ENCODE data around the gene ACOX3. TPM values are rescaled to one million over a fixed set of nuclear protein-coding genes. Genes with fewer than 3 reads are reported as not detected.
A peak's percentile ranks its signal among the peaks of the same experiment; 100 is the strongest.

The ACOX3 gene
- total RNA-seq, 1 experiment from 2014 or later, result 21.9 TPM

DNA sequence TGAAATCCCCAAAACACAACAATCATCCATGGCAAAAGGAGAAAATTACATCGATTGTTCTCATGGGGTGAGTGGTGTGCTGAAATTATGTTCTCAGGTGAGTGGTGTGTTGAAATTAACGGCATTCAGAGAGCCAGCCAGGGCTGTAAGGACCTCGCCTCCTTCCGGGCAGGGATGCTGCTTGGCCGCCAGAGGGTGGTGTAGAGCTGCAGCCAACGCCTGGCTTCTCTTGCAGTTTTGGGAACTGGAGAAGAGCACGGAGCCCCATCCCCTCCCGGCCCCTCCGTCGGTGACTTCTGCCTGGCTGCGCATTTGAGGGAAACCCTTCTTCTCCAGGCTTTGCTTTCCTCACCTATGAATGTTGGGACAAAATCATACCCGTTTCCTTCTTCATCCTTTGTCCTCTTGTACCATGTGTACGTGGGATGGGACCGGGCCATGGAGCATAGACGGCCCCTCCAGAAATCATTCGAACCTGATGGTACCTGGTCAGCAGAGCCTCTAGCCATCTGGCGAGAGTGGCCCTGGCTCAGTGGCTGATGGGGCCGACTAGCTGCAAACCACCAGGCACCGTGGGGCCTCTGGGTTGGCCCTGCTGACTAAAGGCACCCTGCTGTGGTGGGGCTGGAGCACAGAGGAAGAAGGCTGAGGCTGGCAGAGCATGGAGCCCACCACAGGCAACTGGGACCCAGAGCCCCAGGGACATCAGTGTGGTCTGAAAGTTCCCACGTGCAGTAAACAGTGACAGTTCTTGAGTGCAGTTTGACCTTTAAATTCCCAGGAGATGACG is 28.4 kb upstream of the ACOX3 start:
- DNase-seq (ENCODE audit: low spot score), result peak; percentile 57

DNA sequence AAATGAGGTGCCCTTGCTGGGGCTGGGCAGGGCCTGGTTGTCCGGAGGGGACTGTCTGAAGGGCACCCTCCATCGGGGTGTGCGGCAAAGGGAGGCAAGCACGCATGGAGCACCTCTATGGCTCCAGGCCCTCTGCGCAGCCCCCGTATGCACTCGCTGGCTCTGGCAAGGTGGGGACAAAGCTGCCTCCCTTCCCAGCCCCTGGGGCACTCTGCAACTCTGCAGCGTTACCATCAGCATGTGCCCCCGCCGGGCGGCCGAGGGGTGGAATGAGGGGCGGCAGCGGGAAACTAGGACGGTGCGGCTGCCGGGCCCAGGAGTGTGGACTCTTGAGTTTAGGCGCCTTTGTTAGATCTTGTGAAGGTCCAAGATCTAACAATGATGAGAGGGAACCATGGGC is 26.5 kb upstream of the ACOX3 start:
- no peak for DNase-seq (ENCODE audit: low spot score)

DNA sequence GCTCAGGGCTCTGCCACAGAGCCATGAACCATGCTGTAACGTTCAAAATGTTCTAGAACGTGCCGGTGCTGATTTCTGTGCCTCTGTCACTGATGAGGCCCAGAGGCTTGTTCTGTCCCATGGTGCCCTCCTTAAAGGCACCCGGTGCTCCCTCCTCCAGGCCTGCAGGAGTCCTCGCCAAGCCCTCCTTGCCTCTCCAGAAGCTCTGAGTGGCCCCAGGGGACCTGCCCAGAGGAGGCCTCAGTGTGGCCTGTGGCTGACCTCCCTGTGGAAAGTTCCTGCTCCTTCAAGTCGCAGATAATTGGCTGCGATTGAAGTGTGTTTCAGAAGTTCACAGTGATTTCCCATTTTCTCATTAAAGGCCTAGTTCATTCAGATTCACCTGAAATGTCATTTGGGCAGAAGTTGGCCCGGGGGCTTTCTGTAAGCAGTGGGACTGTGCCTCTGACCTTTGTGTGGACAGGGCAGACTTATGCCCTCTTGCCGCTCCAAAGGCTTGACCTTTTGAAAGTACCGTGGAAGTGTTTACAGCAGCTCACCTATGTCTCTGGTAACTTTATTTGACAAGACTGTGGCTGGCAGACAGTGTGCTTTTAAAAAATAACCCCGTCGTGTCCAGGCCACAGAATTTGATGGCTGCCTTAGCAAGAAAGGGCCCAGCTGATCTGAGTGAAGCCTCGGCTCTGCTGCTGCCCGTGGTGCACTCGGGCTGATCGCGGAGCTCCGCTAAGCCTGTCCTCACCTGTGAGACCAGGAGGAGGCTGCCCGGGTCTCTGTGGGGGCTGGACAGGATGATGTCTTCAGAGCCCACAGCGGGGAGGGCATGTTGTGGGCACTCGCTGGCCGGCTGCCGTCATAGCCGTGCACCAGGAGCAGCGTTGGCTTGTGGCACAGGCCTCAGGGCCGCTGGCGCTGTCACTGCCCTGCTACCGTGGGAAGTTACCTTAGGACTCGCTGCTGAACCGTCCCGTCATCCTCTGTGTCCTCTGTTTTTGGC is 25.4 kb upstream of the ACOX3 start:
- no peak for DNase-seq (ENCODE audit: low spot score)

DNA sequence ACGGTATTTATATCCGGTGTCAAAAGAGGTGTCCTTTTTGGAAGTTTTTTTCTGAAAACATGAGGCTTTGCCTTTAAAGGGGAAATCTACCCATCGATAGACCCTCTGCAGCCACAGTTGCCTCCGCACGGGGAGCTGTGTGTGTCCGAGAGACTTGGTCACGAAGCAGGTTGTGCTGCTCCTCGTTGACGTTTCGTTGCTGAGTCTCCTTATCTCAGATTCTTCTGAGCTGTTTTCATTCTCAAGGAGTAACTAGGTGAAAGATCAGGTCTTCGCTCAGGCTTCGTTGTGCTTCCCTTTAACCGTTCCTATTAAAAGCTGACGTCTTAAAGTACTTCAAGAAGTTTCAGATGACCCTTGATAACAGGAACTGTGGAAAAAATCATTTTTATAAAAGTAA is 23.9 kb upstream of the ACOX3 start:
- no peak for DNase-seq (ENCODE audit: low spot score)

DNA sequence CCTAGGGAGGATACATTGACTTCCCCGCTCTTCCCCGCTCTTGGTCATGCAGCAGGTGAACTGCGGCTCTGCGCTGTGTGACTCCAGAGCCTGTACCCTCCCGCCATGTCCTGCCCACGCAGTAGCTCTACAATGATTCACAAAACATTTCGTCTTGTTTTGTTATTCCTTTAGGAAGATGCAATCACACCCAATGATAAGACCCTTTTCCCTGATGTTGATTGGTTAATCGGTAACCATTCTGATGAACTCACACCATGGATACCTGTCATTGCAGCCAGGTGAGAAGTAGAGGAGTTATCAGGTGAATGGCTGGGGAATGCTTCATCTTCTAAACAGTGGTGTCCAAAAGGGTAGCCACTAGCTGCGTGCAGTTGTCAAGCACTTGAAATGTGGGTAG is 23.3 kb upstream of the ACOX3 start:
- no peak for DNase-seq (ENCODE audit: low spot score)

DNA sequence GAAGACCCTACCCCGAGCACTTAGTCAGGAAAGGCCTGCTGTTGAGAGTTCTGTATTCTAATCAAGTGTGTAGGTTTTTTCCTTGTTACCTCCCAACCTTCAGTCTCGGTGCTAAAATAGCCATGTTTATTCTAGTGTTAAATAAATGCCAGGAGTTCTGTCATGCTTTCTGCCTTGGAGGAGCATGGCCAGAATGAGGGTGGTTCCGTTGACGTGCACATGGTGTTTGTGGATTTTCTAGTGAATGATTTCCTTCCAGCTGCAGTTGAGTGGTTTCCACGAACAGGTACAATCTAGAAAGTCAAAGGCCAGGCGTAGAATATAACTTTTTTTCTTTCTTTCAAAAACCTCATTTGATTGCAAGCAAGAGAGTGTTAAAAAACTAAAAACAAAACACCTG is 21.1 kb upstream of the ACOX3 start:
- no peak for DNase-seq (ENCODE audit: low spot score)

DNA sequence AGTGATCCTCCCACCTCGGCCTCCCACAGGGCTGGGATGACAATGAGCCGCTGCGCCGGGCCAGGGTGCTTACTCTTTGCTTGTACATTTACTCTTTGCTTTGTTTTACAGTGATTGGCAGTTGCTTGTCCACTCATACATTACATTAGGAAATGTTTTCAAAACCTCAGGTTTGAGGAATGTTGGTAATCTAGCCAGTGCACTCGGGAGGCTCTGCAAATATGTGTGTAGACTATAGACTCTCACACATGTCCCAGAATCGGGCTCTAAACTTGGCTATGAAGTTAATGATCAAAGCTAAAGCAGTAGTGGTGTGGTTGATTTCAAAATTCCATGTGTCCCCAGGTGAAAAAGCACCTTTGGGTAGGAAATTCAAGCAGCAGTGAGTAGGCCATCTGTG is 20.6 kb upstream of the ACOX3 start:
- DNase-seq (ENCODE audit: low spot score), result no peak

DNA sequence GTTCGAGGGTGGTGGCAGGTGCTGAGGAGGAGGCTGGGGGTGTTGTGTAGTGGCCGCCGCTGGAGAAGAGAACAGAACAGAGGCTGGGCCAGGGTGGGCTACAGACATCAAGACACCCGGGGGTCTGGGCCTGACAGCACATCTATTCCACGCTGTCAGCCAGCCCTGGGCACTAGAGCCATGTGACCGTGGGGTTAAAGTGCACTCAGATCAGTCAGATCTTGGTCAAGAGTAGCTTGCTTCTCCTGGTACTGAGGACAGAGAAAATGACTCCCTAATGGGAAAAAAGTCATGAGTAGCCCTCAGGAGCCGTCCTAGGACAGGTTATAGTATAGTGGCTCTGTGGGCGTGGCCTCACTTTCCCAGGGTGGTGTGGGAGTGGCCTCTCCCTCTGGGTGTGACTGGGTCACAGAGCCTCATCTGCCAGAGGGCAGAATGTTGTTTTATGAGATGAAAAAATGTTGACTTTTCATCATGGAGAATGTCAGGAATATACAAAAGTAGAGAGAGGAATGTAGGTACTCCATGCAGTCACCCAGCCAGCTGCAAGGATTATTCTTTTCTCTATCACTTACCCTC is 19.4 kb upstream of the ACOX3 start:
- no peak for DNase-seq (ENCODE audit: low spot score)

DNA sequence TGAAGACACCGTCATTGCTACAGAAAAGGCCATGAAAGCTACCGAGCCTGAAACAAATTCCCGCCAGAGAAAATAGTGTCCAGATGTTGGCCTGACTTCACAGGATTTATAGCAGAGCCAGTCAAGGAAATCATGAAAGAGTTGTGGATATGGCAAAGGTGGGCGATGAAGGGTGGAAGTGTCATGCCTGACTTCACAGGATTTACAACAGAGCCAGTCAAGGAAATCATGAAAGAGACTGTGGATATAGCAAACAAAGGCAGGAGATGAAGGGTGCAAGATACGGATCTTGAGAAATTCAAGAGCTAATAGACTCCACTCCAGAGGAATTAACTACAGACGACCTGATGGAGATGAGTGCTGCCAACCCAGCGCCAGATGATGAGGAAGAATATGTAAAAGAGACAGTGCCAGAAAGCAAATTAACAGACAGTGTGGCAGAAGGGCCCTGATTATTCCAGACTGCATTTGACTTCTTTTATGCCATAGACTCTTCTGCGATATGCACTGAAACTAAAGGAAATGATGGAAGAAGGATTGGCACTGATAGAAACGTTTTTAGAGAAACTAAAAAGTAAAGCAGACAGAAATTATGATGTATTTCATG is 17.2 kb upstream of the ACOX3 start:
- DNase-seq (ENCODE audit: low spot score), result no peak

DNA sequence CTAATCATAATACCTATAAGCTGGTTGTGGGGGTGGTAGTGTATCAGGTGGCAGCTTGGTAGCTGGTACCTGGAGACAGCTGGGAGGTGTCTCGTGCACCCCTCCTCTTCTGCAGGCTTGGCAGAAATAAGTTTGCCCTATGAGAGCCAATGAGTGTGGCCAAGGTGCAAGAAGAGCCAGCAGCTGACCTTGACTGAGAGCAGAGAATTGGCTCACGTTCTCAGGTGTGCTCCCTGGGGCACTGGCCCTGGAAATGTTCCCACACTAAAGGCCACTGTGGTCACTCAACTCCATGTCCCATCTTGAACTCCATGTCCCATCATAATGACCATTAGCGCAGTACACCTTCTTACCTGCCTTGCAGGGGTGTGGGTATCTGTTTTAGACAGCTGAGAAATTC is 13.4 kb upstream of the ACOX3 start:
- DNase-seq (ENCODE audit: low spot score), result no peak

DNA sequence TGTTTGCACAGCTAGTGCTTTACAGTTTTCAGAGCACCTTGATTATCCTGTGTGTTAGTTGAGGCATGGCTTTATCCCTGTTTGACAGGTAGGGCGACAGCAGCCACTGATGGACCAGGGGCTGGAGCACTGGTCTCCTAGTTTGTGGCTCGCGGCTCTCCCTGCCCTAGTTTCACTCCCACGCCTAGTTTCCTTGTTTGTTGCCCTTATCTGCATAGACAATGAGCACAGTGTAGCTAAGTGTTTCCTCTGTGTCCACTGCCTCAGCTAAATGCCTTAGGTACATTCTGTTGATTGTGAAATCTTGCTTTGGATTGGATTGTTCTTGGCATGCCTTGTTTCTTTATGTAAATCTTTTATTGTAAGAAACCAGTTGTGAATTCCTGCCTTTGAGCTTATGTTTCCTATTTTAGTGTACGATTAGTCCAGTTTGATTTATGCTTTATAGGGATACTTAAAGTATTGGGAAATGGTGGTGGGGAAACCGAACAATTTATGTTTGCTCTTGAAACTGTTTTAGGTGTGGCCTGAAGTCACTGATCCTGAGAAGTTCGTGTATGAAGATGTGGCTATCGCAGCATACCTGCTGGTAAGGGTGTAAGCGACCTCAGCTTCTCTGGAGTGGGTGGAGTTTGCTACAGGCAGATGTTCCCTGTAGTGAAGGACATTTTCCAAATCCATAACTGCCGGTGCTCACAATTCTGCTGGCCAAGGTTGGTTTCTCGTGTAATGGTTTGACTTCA is 11.1 kb upstream of the ACOX3 start:
- DNase-seq (ENCODE audit: low spot score), result no peak

DNA sequence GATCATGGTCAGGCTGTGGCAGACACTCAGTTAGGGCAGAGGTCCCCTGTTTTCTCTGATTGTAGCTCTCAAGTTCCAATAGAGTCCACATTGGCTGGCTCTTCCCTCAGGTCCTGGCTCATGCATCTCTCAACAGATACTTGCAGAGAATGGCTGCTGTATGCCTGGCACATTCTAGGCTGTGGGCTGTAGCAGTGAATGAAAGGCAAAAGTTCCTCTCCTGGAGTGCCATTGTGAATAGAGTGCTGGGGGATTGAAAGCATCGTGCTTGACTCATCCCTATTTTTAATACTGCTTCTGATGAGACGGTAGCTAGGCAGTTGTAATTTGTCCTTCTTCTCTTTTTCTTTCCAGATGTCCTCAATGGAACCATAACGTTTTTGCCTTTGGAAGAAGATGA is 5.6 kb upstream of the ACOX3 start:
- no peak for DNase-seq (ENCODE audit: low spot score)

DNA sequence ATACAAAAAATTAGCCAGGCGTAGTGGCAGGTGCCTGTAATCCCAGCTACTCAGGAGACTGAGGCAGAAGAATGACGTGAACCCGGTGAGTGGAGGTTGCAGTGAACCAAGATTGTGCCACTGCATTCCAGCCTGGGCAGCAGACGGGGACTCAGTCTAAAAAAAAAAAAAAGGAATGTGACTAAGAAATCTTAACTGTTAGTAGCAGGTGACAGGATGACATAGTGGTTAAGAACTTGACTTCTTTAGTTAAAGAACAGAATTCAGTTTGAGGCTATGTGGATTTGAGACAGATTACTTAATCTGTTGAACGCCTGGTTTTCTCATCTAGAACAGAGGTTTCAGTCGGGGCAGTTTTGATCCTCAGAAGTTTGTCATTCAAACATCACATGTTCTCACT is 3.3 kb upstream of the ACOX3 start:
- no peak for DNase-seq (ENCODE audit: low spot score)

DNA sequence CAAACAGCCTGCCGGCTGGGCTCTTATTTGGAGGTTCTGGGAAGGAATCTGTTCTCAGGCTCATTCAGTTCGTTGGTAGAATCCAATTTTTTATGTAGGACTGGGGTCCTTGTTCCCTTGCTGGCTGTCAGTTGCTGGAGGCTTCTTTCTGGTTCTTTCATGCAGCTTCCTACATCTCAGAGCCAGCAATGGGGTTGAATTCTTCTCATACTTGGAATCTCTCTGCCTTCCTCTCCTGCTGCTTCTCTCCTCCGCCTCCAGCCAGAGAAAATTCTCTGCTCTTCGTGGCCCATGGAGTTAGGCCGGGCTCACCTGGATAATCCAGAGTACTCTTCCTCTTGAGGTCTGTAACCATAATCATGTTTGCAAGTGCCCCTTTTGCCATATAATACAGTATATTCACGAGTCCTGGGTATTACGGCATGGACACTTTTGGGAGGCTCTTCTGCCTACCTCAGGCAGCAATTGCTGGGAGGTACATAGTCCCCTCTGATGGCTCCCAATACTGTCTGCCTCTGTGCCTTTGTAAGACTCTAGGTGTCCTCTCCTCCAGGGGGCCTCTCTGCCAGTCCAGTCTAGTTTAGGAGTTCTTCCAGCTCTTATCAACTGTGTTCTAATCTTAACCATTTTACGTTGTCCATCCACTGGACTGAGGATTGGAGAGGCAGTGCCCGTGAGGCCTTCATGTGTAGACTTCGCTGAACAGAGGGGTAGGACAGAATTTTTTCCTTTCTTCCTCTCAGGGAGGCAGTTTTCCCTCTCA is 2.3 kb upstream of the ACOX3 start:
- DNase-seq (ENCODE audit: low spot score), result no peak

DNA sequence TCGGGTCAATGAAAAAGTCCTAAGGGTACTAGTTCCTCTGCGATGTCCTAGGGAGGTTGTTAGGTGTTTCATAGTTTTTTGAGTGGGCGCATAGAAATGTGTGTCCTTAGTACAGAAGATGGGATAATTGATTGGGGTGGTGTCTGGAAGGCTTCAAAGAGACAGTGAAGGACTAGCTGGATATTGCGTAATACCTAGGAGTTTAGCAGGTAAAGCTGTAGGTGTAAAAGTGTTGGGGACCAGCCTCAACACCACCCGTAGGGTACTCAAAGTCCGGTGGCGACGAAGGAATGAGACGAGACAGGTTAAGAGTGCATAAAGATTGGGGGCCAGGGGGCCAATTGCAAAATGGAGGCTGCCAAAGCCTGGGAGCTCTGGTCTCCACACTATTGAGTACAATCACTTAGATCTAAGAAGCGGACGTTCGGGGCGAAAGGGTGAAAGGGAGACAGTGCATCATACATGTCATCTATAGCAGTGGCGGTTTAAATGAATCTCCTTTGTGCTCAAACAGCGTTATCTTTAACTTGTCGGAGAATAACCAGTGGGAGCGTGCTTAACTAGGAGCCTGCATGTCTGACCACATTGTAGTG is 1.1 kb upstream of the ACOX3 start:
- no peak for DNase-seq (ENCODE audit: low spot score)

DNA sequence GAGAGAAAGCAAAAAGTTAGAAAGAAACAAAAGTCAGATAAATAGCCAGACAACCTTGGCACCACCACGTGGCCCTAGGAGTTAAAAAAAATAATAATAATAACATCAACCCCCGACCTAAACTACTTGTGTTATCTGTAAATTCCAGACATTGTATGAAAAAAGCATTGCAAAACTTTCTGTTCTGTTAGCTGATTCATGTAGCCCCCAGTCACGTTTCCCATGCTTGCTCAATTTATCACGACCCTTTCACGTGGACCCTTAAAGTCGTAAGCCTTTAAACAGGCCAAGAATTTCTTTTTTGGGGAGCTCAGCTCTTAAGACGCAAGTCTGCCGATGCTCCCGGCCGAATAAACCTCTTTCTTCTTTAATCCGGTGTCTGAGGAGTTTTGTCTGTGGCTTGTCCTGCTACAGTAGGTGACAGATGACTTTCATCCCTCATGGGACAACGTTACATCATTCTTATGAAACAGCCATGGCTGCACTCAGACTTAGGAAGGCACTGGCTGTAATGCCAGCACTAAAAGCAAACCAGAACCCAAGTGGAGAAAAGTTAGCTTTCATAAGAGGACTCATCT is 520 bp downstream of the ACOX3 start:
- no peak for DNase-seq (ENCODE audit: low spot score)

DNA sequence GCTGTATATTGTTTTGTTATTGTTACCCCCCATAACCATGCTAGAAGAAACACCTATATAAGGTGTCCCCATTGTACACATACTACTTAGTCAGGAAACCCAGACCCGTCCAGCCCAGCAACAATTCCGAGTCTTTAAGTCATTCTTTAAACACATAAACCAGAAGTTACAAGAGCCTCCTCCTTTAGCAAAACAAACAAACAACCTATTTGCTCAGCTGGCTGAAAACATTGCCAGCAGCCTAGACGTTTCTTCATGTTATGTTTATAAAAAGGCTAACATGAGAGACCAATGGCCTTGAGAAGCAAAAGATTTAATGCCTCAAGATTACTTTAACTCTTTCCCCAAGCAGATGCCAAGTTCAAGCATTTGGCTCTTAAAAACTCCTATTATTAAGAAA is 1.4 kb downstream of the ACOX3 start:
- no peak for DNase-seq (ENCODE audit: low spot score)

DNA sequence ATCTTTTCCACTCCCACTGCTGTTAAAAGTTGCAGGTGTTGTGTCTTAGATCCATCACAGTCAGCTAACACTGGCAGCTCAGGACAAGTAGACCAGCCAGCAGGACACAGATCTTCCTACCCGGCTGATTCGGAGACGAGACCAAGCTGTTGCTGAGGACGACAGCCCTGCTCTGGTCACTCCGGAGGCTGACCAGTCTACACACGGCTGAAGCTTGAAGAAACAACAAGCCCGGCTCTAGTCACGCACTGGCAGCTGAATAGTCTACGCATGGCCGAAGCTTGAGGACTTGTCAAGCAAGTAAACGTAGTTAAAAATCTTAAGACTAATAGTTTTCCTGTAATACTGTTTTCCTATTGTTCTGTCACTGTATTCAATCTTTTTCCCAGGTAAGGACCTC is 1.8 kb downstream of the ACOX3 start:
- DNase-seq (ENCODE audit: low spot score), result no peak

DNA sequence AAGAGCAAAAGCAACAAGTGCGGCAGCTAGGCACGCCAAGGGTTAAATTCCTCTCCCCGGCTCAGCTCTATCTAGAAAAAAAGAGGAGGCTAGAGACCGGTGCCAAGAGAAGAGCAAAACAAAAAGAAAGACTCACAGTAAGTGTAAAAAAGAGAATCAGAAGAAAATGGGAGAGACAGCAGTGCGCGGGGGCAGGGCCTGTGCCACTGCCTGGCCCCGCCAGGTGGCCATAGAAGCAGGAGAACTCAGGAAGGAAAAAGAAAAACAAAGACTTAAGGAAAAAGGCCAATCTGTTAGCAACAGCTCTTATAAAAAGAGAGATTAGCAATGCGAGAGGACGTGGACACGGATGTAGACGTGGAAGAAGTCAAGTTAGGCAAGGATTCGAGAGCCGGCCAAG is 3.2 kb downstream of the ACOX3 start:
- DNase-seq (ENCODE audit: low spot score), result no peak

DNA sequence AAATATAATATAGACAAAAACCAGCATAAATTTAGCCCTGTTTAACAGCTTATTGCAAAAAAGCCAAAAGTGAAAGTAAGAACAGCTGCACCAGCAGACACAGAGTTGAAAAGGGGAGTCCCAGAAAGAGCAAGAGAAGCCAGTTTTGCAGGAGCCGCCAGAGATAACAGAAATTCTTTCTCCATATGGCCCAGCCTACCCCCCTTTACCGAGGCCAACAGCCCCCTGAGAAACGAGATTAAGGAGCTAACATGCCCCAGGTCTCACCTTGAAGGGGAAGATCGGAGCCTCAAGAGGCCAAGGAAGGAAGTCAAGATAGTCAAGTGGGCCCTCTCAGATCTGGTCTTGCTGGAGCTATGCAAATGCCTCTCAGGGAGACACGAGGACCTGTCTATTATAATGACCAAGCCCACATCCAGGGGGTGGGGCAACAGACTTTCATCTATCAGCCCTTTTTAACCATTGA is 4.8 kb downstream of the ACOX3 start:
- DNase-seq (ENCODE audit: low spot score), result no peak

All from A172 (cell line).